GM19238 (cell line): ENCODE results near the gene ARFGAP3.

ENCODE experiments used
- DNase-seq: peaks from one replicate; pipeline ENCODE4 v3.0.0; 2011; ENCODE audit warnings: low spot score; ENCODE audit not compliant: insufficient read length

The ARFGAP3 gene

DNA sequence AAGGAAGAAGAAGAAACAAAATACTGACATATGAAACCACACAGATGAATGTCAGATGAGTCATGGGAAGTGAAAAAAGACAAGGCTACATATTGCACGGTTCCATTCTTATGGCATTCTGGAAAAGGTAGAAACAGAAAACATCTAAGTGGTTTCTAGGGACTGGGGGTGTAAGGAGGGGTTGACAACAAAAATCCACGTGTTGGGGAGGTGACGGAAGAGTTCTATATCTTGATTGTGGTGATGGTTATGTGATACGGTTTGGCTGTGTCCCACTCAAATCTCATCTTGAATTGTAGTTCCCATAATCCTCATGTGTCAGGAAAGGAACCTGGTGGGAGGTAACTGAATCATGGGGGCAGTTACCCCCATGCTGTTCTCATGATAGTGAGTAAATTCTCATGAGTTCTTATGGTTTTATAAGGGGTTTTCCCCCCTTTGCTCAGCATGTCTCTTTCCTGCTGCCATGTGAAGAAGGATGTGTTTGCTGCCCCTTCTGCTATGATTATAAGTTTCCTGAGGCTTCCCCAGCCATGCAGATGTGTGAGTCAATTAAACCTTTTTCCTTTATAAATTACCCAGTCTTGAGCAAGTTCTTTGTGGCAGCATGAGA, 6.4 kb upstream of the ARFGAP3 start:
- no peak for DNase-seq

DNA sequence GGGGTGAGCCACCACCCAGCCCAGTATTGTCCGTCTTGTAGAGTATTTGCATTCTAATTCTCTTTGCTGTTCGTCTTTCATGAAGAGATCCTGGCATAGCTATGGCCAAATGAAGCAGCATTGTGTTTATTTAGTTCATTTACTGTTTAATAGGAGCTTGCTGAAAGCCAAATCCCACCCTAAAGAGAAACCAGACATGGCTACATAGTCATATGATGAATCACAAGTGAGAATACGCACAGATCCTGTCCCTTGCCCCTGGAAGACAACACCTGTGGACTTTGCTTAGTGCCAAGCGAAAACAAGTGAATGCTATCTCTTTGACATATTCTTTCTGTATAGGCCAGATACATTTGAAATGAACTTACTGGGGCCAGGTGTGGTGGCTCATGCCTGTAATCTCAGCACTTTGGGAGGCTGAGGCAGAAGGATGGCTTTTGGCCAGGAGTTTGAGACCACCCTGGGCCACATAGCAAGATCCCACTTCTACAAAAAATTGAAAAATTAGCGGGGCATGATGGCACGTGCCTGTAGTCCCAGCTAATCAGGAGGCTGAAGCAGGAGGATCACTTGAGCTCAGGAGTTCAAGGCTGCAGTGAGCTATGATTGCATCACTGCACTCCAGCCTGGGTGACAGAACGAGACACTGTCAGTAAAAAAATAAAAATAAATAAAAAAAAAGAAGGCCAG, 5.1 kb upstream of the ARFGAP3 start:
- DNase-seq, result no peak

DNA sequence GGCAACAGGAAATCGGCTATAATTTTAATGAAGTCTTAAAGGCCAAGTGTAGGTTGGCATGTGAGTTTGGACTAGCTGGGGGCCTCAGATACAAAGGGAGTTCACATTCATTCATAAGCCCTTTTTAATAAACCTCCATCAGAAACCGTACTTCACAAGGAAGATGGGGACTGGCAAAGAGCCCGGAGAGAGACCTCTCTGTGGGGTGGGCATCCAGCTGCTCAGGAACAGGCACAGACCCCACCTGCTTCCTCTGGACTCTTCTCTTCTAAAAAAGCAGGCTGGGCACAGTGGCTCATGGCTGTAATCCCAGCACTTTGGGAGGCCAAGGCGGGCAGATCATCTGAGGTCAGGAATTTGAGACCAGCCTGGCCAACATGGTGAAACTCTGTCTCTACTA, 3.9 kb upstream of the ARFGAP3 start:
- no peak for DNase-seq

DNA sequence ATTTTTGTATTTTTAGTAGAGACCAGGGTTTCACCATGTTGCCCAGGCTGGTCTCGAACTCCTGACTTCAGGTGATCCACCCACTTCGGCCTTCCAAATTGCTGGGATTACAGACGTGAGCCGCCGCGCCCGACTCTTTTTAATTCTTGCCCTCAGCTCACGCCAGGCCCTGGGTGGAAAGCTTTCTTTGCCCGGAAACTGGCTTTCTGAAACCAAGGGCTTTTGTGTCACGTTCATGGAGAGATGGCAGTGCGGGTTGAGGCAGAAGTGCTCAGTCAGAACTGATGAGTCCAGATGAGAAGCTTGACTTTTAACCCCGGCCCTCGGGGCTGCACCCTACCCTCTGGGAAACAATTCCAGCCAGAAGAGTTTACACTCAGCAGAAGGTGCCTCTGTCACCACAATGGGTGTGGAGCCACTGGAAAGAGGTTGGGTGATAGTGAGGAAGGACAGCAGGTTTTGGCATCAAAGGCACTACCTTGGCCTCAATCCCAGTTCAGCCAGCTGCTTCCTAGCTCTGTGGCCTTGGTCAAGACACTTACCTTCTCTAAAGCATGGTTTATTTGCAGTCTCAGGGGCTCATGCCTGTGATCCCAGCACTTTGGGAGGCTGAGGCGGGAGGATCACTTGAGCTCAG, 890 bp upstream of the ARFGAP3 start:
- DNase-seq, result no peak

DNA sequence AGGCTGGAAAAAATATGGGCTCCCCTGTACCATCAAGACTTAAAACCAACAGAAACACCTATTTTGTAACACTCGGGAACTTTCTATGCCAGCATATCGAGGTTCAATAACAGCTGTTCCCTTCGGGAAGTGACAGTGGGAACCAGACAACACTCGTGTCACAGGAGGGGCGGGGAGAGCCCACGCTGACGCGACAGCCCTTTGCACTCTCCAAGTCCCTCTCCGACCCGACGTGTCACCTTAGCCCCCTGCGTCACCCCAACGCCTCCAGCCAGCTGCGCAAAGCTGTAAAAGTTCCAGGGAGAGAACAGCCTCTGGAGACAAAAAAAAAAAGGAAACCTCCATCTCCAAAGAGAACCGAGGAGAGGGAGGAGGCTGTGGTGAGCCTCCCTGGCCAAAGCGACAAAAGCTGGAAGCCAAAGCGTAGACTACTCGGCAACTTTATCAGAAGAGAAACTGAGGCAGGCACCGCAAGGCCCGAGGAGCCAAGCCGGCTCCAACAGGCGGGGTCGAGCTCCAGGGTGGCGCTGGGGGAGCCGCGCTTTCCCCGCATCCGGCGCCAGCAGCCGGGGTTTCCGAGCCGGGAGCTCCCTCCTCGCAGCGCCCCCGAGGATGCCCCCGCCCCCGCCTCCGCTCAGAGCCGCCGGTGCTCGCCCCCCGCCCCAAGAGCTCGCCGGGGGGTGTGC, 751 bp downstream of the ARFGAP3 start:
- peak; percentile 50 for DNase-seq

DNA sequence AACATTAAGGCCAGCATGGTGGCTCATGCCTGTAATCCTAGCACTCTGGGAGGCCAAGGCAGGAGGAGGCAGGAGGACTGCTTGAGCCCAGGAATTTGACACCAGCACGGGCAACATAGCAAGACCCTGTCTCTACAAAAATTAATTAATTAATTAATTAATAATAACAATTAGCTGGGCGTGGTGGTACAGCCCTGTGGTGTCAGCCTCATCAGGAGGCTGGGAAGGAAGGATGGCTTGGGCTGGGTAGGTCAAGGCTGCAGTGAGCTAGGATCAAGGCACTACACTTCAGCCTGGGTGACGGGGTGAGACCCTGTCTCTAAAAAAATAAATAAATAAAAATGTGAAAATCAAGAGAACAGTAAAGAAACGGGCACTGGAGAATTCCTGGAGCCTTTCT, 1.4 kb downstream of the ARFGAP3 start:
- no peak for DNase-seq

DNA sequence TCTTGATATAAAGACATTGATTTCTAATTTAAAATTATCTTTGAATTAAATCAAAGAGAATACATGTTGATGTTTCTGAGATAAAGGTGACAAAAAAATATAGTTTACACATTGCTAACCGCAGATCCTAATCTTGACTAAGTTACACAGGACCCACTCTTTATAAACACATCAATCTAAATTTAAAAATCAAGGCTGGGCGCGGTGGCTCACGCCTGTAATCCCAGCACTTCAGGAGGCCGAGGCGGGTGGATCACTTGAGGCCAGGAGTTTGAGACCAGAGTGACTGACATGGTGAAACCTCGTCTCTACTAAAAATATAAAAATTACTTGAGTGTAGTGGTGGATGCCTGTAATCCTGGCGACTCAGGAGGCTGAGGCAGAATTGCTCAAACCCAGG, 1.9 kb downstream of the ARFGAP3 start:
- no peak for DNase-seq

DNA sequence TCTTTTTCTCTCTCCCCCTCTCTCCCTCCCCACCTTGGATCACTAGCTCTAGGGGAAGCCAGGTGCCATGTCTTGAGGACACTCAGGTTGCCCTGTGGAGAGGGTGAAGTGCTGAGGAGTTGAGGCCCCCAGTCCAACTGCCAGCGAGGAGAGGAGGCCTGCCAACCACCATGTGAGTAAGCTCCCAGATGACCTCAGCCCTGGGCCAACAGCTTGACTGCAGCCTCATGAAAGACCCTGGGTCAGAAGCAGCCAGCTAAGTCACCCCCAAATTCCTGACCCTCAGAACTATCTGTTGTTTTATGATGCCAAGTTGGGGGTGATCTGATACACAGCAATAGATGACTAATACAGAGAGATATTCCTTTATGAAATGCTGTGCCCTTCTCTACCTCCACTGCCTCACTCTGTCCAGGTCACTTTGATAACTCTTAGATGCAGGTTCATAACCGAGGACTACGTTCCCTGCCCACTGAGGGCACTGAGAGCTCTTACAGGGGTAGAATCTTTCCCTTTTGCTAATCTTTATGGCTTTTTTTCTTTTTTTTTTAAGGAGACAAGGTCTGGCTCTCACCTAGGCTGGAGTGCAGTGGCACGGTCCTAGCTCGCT, 8.0 kb downstream of the ARFGAP3 start:
- no peak for DNase-seq

DNA sequence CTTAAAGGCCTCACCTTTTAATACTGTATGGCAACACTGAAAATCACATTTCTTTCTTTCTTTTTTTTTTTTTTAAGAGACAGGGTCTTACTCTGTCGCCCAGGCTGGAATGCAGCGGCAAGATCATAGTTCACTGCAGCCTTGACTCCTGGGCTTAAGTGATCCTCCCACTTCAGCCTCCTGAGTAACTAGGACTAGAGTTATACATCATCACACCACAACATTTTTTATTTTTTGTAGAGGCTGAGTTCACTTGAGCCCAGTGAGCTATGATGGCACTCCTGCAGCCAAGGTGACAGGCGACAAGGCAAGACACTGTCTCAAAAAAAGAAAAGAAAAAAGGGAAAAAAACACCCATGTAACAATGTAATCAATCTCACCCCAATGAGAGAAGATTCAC, 10.0 kb downstream of the ARFGAP3 start:
- no peak for DNase-seq

DNA sequence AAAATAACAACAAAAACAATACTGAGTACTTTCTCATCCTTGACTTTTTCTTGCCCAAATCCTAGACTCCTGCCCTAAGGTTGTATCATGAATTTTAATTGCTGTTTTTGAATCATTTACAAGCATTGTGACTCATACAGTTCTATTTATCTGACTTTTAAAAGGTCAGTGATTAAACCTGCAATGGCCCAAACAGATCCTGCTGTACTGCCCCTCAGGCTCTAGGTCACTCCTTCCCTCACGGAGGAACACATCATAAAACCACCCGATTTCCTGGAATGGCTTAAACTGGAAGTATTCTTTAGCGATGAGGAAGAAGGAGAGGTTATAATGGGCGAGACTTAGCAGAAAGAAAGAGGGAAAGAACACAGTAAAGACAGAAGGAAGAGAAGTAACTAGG, 12.3 kb downstream of the ARFGAP3 start:
- DNase-seq, result no peak

DNA sequence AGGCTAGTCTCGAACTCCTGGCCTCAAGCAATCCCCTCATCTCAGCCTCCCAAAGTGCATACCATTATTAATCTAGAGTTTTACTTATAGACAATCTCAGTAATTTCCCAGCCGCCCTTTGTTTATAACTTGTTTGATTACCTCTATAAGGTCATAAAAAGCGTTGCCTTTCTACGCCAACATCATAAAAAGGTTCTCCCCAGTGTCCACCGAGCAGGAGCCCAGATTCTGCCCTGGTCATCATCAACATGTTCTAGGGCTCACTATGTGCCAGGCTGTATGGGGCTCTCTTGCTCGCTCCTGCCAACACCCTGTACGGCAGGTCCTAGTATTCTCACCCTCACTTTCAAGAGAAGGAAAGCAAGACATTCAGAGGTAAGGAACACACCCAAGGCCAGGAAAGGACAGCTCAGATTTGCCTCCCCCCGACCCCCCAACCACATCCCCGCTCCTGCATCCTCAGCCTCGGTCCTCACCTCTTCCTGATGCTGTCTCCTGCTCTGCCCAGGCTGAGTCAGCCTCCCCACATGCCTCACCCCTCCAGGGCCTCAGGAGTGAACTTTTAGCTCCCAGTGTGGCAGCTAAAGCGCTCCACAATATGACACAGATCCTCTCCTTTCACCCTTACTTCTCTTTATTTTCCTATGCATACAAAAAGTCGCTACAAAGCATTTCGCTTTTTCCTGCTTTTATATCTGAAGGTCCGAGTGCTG, 14.3 kb downstream of the ARFGAP3 start:
- DNase-seq, result no peak

DNA sequence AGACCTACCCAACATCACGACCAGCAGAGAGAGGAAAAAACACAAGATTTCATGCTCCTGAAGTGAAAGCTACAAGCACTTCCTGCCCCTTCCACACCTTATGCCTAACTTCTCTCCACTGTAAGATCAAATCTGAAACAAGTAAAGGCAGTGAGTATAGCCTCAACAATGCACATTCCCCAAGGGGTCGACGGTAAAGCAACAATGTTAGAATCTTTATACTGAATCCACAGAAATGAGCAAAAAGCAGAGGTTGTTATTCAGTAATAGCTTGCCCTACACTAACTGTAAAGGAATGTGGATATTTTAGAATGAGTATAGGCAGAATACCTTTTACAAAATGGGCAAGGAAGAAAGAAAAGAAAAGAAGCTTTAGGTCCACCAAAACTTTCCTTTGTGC, 15.6 kb downstream of the ARFGAP3 start:
- DNase-seq, result no peak

DNA sequence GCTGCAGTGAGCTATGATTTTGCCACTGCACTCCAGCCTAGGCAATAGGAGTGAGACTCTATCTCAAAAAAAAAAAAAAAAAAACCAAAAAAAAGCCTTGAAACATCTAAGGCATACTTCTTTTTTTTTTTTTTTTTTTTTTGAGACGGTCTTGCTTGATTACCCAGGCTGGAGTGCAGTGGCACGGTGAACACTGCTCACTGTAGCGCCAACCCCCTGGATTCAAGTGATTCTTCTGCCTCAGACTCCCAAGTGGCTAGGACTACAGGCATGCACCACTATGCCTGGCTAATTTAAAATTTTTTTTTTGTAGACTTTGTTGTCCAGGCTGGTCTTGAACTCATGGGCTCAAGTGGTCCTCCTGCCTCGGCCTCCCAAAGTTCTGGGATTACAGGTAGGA, 19.5 kb downstream of the ARFGAP3 start:
- DNase-seq, result no peak

DNA sequence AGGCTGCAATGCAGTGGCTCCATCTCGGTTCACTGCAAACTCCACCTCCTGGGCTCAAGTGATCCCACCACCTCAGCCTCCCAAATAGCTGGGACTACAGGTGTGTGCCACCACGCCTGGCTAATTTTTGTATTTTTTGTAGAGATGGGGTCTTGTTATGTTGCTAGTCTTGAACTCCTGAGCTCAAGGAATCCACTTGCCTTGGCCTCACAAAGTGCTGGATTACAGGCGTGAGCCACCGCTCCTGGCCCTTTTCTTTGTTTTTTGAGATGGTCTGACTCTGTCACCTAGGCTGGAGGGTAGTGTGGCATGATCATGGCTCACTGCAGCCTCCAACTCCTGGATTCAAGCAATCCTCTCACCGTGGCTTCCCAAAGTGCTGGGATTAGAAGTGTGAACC, 21.0 kb downstream of the ARFGAP3 start:
- DNase-seq, result no peak

DNA sequence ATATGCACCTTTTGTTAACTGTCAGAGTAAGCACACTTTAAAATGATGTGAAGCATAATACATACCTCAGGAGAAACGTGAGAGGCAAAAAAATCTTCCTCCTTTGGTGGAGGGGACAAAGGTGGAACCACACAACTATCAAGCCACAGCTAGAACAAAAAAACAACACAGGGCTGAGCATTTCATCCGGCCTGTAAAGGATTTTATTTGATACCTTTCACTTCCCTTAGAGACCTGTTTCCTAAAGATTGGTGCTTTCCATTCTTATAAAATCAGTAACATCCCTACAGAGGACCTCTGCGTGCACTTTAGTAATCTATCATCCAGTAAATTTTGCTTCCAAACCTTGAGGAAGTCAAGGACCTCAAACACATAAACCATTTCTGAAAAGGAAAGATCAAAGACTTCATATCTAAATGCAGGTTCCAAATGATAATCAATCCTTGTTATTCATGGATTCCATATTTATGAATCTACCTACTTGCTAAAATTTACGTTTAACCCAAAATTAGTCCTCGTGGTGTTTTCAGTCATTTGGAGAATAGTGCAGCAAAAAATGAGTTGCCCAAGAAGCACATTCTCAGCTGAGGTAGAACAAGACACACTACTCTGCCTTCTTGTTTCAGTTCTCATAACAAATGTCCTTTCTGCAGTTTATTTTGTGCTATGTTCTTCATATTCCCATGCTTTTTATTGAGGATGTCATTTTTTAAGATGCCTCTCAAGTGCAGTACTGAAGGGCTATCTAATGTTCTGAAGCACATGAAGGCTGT, 22.7 kb downstream of the ARFGAP3 start:
- DNase-seq, result no peak

DNA sequence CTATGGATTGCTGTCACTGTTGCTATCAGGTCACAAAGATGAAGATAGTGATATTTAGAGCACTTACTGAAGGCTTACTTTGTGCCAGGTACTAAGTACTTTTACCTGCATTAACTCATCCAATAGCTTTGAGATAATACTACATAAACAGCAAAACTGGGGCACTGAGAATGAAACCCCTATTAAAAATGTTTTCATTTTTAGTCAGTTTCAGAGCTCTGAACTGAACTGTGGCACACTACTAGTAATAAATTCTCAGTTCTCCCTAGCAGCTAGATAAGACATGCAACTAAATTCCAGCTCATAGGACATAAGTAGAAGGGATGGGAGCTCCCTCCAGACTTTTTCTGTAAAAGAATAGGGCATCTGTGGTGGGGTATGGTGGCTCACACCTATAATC, 24.0 kb downstream of the ARFGAP3 start:
- DNase-seq, result no peak

DNA sequence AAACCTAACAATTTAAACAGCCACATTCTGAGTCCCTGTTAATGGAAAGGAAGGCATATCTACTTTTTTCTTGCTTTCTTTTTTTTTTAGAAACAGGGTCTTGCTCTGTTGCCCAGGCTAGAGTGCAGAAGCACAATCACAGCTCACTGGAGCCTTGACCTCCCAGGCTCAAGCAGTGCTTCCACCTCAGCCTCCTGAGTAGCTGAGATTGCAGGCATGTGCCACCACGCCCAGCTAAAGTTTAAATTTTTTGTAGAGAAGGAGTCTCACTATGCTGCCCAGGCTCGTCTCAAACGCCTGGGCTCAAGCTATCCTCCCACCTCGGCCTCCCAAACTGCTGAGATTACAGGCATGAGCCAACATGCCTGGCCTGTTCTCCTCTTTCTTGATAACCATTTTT, 25.4 kb downstream of the ARFGAP3 start:
- DNase-seq, result no peak

DNA sequence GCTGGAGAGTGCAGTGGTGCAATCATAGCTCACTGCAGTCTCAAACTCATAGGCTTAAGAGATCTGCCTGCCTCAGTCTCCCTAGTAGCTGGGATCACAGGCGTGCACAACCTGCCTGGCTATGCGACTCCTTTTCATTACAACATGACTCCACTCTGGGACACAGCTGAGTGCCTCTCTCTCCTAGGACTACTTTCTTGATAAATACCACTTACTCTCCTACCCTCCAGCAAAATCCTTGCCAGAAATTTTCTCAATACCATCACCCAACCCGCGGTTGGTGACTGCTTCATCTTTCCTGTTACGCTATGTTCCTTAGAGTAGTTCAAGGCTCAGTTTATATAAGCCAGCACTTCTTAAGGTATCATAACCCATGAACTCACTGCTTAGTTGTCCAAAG, 26.9 kb downstream of the ARFGAP3 start:
- DNase-seq, result no peak

DNA sequence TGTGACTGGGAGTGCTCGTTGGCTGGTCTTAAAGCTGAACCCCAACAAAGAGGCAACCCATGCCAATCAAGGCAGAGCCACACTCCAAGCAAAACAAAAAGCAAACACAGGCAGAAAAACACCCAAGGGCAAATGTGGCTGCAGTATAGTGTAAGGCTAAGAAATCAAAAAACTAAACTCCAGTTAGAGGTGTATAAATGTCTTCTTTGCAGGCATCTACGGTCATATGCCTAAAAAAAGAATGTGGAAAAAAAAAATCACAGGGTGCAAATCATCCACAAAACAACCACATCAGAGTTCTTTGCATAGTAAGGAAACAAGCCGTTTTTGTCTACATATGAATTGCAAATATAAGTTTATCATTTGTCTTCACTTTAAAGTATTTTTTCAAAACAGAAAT, 27.8 kb downstream of the ARFGAP3 start:
- no peak for DNase-seq

DNA sequence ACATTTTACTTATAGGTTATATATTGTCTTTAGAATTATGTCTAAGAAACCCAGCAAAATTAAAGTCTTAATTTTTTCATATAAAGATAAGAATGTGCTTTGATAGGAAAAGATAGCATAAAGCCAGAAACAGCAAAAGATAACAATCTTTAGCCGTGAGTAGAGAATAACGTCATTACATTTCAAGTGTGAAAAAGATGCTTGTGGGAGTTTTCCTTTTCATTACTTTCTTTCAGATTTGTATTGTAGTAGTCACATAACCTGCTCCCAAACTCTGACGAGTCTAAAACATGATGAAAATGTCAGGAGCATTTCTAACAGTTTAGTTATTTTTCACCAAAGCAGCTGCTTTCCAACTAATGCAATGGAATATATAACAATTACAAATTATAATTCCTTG, 31.3 kb downstream of the ARFGAP3 start:
- no peak for DNase-seq

DNA sequence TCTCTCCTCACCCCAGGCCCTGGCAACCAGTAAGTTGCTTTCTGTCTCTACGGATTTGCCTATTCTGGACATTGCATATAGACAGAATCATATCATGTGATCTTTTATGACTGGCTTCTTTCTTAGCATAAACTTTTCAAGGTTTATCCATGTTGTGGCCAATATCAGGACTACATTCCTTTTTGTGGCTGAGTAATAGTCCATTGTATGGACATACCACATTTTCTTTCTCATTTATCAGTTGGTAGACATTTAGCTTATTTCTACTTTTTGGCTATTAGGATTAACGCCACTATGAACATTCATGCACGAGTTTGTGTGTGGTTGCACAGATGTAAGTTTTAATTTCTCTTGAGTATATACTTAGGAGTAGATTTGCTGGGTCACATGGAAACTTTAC, 35.7 kb downstream of the ARFGAP3 start:
- no peak for DNase-seq
